SK-N-SH (cell line): ENCODE measurements around the gene MAP3K12. TPM values are rescaled to one million over a fixed set of nuclear protein-coding genes. Genes with fewer than 3 reads are reported as not detected.

Experiments
- CTCF ChIA-PET: fragments of 300-600, 350-600 bp; formaldehyde crosslinking; extraction: SDS; loops from one replicate; lab custom pipeline; 2021; lab: Yijun Ruan, JAX
- POLR2A ChIA-PET: fragments of 350-600 bp; sonication (Branson Sonifier 250); formaldehyde crosslinking; extraction: SDS; loops from one replicate; lab custom pipeline; 2020; ENCODE audit warnings: antibody characterized with exemption, inconsistent platforms; lab: Yijun Ruan, JAX
- DNase-seq: peaks from one replicate; pipeline ENCODE4 v3.0.0; 2012
- H2AFZ ChIP-seq: fragments of 200-600 bp; sonication (generic); 2 replicates; pipeline ENCODE4 v1.8.1; 2016; ENCODE audit warnings: antibody characterized with exemption, mild to moderate bottlenecking, low read depth
- H3F3A ChIP-seq: fragments of 200-600 bp; sonication (generic); replicated peaks from 2 replicates; pipeline ENCODE3; 2016; ENCODE audit warnings: antibody characterized with exemption, mild to moderate bottlenecking; ENCODE audit not compliant: insufficient read depth
- H3K27ac ChIP-seq, 2 experiments: fragments of 200-500 bp in 1 of 2; fragments of 200-600 bp in 1 of 2; sonication (Bioruptor generic) in 1 of 2; sonication (generic), shearing (Covaris generic) in 1 of 2; 2 replicates each; pipeline versions ENCODE4 v1.5.1 to v1.6.1; 2014 to 2016; ENCODE audit warnings: low read depth in 2 of 2, inconsistent platforms in 1 of 2, low read length in 1 of 2, mild to moderate bottlenecking in 1 of 2, mixed read lengths in 1 of 2
- H3K27me3 ChIP-seq: fragments of 200-600 bp; sonication (generic), shearing (Covaris generic); 2 replicates; pipeline ENCODE4 v1.6.1; 2016; ENCODE audit warnings: mixed run types; ENCODE audit not compliant: insufficient read depth
- H3K36me3 ChIP-seq, 2 experiments: fragments of 200-500 bp in 1 of 2; fragments of 200-600 bp in 1 of 2; sonication (Bioruptor generic) in 1 of 2; sonication (generic) in 1 of 2; replicated peaks in 1 of 2; 2 replicates each; pipeline versions ENCODE3 to v1.5.1; 2014 to 2016; ENCODE audit warnings: low read length in 1 of 2, mild to moderate bottlenecking in 1 of 2; ENCODE audit not compliant: insufficient read depth in 2 of 2, control insufficient read depth in 1 of 2
- H3K4me1 ChIP-seq, 2 experiments: fragments of 200-500 bp in 1 of 2; fragments of 200-600 bp in 1 of 2; sonication (Bioruptor generic) in 1 of 2; sonication (generic), shearing (Covaris generic) in 1 of 2; 2 replicates each; pipeline versions ENCODE4 v1.5.1 to v1.6.1; 2014 to 2016; ENCODE audit warnings: low read depth in 1 of 2, low read length in 1 of 2, mixed run types in 1 of 2; ENCODE audit not compliant: insufficient read depth in 2 of 2, control insufficient read depth in 1 of 2
- H3K4me2 ChIP-seq: fragments of 200-600 bp; sonication (generic), shearing (Covaris generic); 2 replicates; pipeline ENCODE4 v1.6.1; 2017; ENCODE audit warnings: mixed run types
- H3K4me3 ChIP-seq, 2 experiments: fragments of 200-500 bp in 1 of 2; fragments of 200-600 bp in 1 of 2; sonication (Bioruptor generic) in 1 of 2; sonication (generic), shearing (Covaris generic) in 1 of 2; 2 replicates each; pipeline versions ENCODE4 v1.5.1 to v1.8.1; 2014 to 2016; ENCODE audit warnings: low read depth in 2 of 2, inconsistent platforms in 1 of 2, low read length in 1 of 2, mild to moderate bottlenecking in 1 of 2, mixed read lengths in 1 of 2, moderate library complexity in 1 of 2
- H3K79me2 ChIP-seq: fragments of 200-600 bp; sonication (generic); 2 replicates; pipeline ENCODE4 v1.8.1; 2017; ENCODE audit warnings: mild to moderate bottlenecking; ENCODE audit not compliant: insufficient read depth
- H3K9ac ChIP-seq: fragments of 200-600 bp; sonication (generic); 2 replicates; pipeline ENCODE4 v1.6.1; 2017; ENCODE audit warnings: mixed run types
- H3K9me2 ChIP-seq: fragments of 200-600 bp; sonication (generic); 2 replicates; pipeline ENCODE4 v1.6.1; 2017; ENCODE audit warnings: mixed run types
- H3K9me3 ChIP-seq: fragments of 200-600 bp; sonication (generic); 2 replicates; pipeline ENCODE4 v1.6.1; 2017; ENCODE audit warnings: mixed run types, mild to moderate bottlenecking, moderate library complexity
- H4K20me1 ChIP-seq: fragments of 200-600 bp; sonication (generic); 2 replicates; pipeline ENCODE4 v1.6.1; 2017; ENCODE audit warnings: mild to moderate bottlenecking, mixed run types; ENCODE audit not compliant: insufficient read depth
- EZH2phosphoT487 ChIP-seq: fragments of 200-600 bp; sonication (generic); IDR thresholded peaks from 2 replicates; pipeline ENCODE4 v1.6.1; 2017; ENCODE audit warnings: low read depth, mixed run types, mild to moderate bottlenecking, antibody characterized with exemption, moderate library complexity, borderline replicate concordance
- FOSL2 ChIP-seq: IDR thresholded peaks from 2 replicates; pipeline ENCODE4 v1.4.0; 2012; ENCODE audit warnings: low read depth, mild to moderate bottlenecking, moderate library complexity, borderline replicate concordance
- FOXM1 ChIP-seq: IDR thresholded peaks from 2 replicates; pipeline ENCODE4 v1.4.0; 2012; ENCODE audit warnings: low read depth, mild to moderate bottlenecking
- IRF3 ChIP-seq: fragments of 150-350 bp; IDR thresholded peaks from 2 replicates; pipeline ENCODE4 v1.6.1; 2016; ENCODE audit warnings: mild to moderate bottlenecking, low read depth, low read length
- MAX ChIP-seq: IDR thresholded peaks from 2 replicates; pipeline ENCODE4 v1.4.0; 2012; ENCODE audit warnings: low read depth
- MXI1 ChIP-seq: IDR thresholded peaks from 2 replicates; pipeline ENCODE4 v1.6.1; 2012; ENCODE audit warnings: mild to moderate bottlenecking, low read depth, low read length, improper control_type of control experiment
- NFIC ChIP-seq: IDR thresholded peaks from 2 replicates; pipeline ENCODE4 v1.4.0; 2012; ENCODE audit warnings: borderline replicate concordance
- NRF1 ChIP-seq: IDR thresholded peaks from 2 replicates; pipeline ENCODE4 v1.6.1; 2012; ENCODE audit warnings: low read depth, mild to moderate bottlenecking, low read length
- PBX3 ChIP-seq: IDR thresholded peaks from 2 replicates; pipeline ENCODE4; 2012
- POLR2AphosphoS5 ChIP-seq: IDR thresholded peaks from 2 replicates; pipeline ENCODE4 v1.6.1; 2012; ENCODE audit warnings: low read depth, low read length
- RCOR1 ChIP-seq: fragments of 150-350 bp; IDR thresholded peaks from 2 replicates; pipeline ENCODE4 v1.6.1; 2017; ENCODE audit warnings: antibody characterized with exemption, low read length
- REST ChIP-seq: IDR thresholded peaks from 2 replicates; pipeline ENCODE4 v1.6.1; 2012; ENCODE audit warnings: mild to moderate bottlenecking, low read depth, low read length, moderate library complexity
- SIN3A ChIP-seq: IDR thresholded peaks from 2 replicates; pipeline ENCODE4 v1.6.1; 2012; ENCODE audit warnings: low read depth, mild to moderate bottlenecking, low read length, moderate library complexity, borderline replicate concordance
- SMC3 ChIP-seq: IDR thresholded peaks from 2 replicates; pipeline ENCODE4 v1.6.1; 2012; ENCODE audit warnings: low read depth, low read length, improper control_type of control experiment
- TCF12 ChIP-seq: IDR thresholded peaks from 2 replicates; pipeline ENCODE4 v1.4.0; 2012
- USF1 ChIP-seq: IDR thresholded peaks from 2 replicates; pipeline ENCODE4 v1.4.0; 2012; ENCODE audit warnings: low read depth, borderline replicate concordance
- ZBTB33 ChIP-seq: IDR thresholded peaks from 2 replicates; pipeline ENCODE4 v1.4.0; 2012; ENCODE audit warnings: low read depth, borderline replicate concordance
- WGBS: methylation state at CpG from one replicate; pipeline ENCODE4 v1.1.6; 2017; ENCODE audit warnings: low lambda C conversion rate; 5-methylcytosine and 5-hydroxymethylcytosine counted together
- polyA plus RNA-seq, 3 experiments: library from polyadenylated mRNA; depleted of rRNA; stranded (reverse); fragments of >200 nt; gene quantifications; 2 replicates each; pipeline ENCODE4 v1.2.3, GENCODE V29; 2012

Gene MAP3K12
- polyA plus RNA-seq, 1 of the 3 experiments (the other 2 are of a cell fraction): 57.6 TPM

- no peak for TF ChIP-seq IRF3
- TF ChIP-seq NRF1: no peak
- no peak for TF ChIP-seq REST
- TF ChIP-seq EZH2phosphoT487: no peak
- TF ChIP-seq FOSL2: no peak
- TF ChIP-seq, all 33 proteins: peak for 0
Measured at GRCh38 chr12:53518381-53518780, 19.1 kb upstream of the MAP3K12 start (continued).

- Histone ChIP-seq H3K9ac (no peak overlapping the region), H3K9me2 (no peaks in the 10 kb centered on the region), H3F3A (no peaks in the 10 kb centered on the region), H4K20me1 (no peaks in the 10 kb centered on the region), H2AFZ (no peak overlapping the region), H3K4me3 (no peak overlapping the region), H3K4me2 (no peak overlapping the region), H3K79me2 (no peaks in the 10 kb centered on the region), H3K36me3 (peaks cover 64% of the 10 kb centered on the region in 2 experiments), H3K27ac (no peak overlapping the region), H3K9me3 (no peaks in the 10 kb centered on the region), H3K4me1 (no peaks in the 10 kb centered on the region), H3K27me3 (no peaks in the 10 kb centered on the region)
- 94% methylated on average over 12 of the region's 13 CpGs for WGBS
- ChIA-PET CTCF (interaction anchor here (1.1 to 4.0 kb wide), 3 partner anchors 27 to 195 kb away, joined by 4 to 19 read pairs (median 6); partner anchors contain the start of gene AAAS), POLR2A (interaction anchor here (1.0 kb wide), 1 partner anchor 16 kb away, joined by 3 read pairs; the partner anchor contains the start of gene TARBP2)
- TF ChIP-seq MXI1 (no peak), NRF1 (no peak), MAX (no peak), ZBTB33 (no peak), PBX3 (no peak), TCF12 (no peak), SIN3A (no peak), SMC3 (no peak), NFIC (no peak), FOXM1 (no peak), RCOR1 (no peak), USF1 (no peak), POLR2AphosphoS5 (no peak)
- no peak for DNase-seq
Measured at GRCh38 chr12:53516758-53517455, 17.6 kb upstream of the MAP3K12 start.
